Measurements from ENCODE around the gene FAM131B. TPM values are rescaled to one million over a fixed set of nuclear protein-coding genes. Genes with fewer than 3 reads are reported as not detected.
"Not testable (repeated sequence)": the region's sequence is repeated elsewhere in the genome, so short reads cannot be mapped to it uniquely, and the experiment has no call there.

The FAM131B gene
- total RNA-seq, 2 experiments from 2014 or later, result 2.7 to 2.9 TPM

- H3K4me3 Mint-ChIP-seq, result no peak overlapping the region
- H3K27ac Mint-ChIP-seq, result no peak overlapping the region
- intact Hi-C loops (cut with micrococcal nuclease), result loop anchor here (5.0 kb wide), 1 partner anchor 33 kb away; no protein-coding TSS in a partner anchor
- no peaks in the 10 kb centered on the region for H3K36me3 Mint-ChIP-seq (ENCODE audit: low read depth)
- H3K4me1 Mint-ChIP-seq (ENCODE audit: low read depth), result peaks cover 54% of the 10 kb centered on the region
- no peak for TF ChIP-seq CTCF (IDR thresholded peaks at IDR 0.05)
- no peaks in the 10 kb centered on the region for H3K27me3 Mint-ChIP-seq
- no peaks in the 10 kb centered on the region for H3K9me3 Mint-ChIP-seq
- CTCF ChIA-PET, result interaction anchor here (1.0 to 7.9 kb wide), 7 partner anchors 10 to 190 kb away, joined by 3 to 78 read pairs (median 4); no protein-coding TSS in a partner anchor
- POLR2A ChIA-PET, result interaction anchor here (0.7 to 3.0 kb wide), 5 partner anchors 16 to 117 kb away, joined by 3 to 11 read pairs (median 5); no protein-coding TSS in a partner anchor
- ATAC-seq, result no peak
- no peak for DNase-seq
Measured at GRCh38 chr7:143405173-143406001, 42.9 kb upstream of the FAM131B start.

GRCh38 chr7:143402233-143402632 lies 39.7 kb upstream of the FAM131B start:
- H3K4me3 Mint-ChIP-seq; H3K36me3 Mint-ChIP-seq (ENCODE audit: low read depth); H3K27ac Mint-ChIP-seq; ATAC-seq; H3K9me3 Mint-ChIP-seq; intact Hi-C loops (cut with micrococcal nuclease); DNase-seq; H3K27me3 Mint-ChIP-seq: not testable (repeated sequence)
- ChIA-PET CTCF (interaction anchor here (0.7 to 7.9 kb wide), 5 partner anchors 14 to 186 kb away, joined by 3 to 78 read pairs (median 3); no protein-coding TSS in a partner anchor), POLR2A (interaction anchor here (0.7 to 1.3 kb wide), 3 partner anchors 18 to 135 kb away, joined by 3 read pairs; no protein-coding TSS in a partner anchor)
- peaks cover 27% of the 10 kb centered on the region for H3K4me1 Mint-ChIP-seq (ENCODE audit: low read depth)

DNA sequence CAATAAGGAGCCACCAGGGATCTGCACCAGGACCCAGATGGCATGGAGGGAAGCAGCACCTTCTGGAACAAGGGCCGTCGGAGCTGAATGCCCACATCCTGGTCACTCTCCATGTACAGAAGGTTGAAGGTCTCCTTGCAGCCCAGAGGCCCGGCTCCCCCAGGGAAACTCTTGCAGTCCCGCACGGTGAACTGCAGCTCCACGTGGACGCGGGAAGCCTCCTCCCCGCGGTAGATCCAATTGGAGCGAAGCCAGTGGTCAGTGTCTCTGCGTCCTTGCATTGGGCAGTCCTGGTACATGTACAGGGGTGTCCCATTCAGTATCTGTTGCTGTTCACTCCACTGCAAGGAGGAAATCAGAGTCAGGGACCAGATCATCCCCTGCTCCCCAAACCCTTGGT lies 38.8 kb upstream of the FAM131B start:
- H3K36me3 Mint-ChIP-seq (ENCODE audit: low read depth), result no peaks in the 10 kb centered on the region
- no peak for ATAC-seq
- no peaks in the 10 kb centered on the region for H3K27me3 Mint-ChIP-seq
- ChIA-PET CTCF (interaction anchor here (1.2 to 7.9 kb wide), 3 partner anchors 13 to 186 kb away, joined by 3 to 78 read pairs (median 11); no protein-coding TSS in a partner anchor), POLR2A (interaction anchor here (1.3 kb wide), 1 partner anchor 134 kb away, joined by 3 read pairs; no protein-coding TSS in a partner anchor)
- no peak for TF ChIP-seq CTCF (IDR thresholded peaks at IDR 0.05)
- intact Hi-C loops (cut with micrococcal nuclease), result no loop called here
- peaks cover 18% of the 10 kb centered on the region for H3K4me1 Mint-ChIP-seq (ENCODE audit: low read depth)
- no peak for DNase-seq
- H3K9me3 Mint-ChIP-seq, result no peaks in the 10 kb centered on the region
- no peak overlapping the region for H3K4me3 Mint-ChIP-seq
- no peak overlapping the region for H3K27ac Mint-ChIP-seq

DNA sequence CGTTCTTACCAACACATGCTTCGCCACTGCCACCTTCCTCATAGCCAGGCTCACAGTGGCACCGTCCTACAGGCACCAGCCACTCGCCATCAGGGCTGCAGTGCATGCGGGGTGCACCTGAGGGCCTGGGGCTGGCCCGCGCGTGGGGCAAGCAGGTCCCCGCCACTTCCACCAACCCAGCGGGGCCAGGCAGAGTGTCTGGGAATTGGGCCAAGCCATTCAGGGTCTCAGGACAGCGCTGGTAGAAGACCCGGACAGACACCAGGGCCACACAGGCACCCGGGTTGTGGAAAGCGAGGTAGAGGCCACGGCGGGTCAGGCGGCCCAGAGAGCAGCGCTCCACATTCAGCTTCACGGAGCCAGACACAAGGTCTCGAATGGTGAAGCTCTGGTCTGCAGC lies 37.1 kb upstream of the FAM131B start:
- CTCF ChIA-PET, result no interaction called here
- Mint-ChIP-seq H3K27me3 (no peaks in the 10 kb centered on the region), H3K4me3 (no peak overlapping the region), H3K36me3 (ENCODE audit: low read depth) (no peaks in the 10 kb centered on the region), H3K4me1 (ENCODE audit: low read depth) (peaks cover 15% of the 10 kb centered on the region), H3K9me3 (no peaks in the 10 kb centered on the region), H3K27ac (no peak overlapping the region)
- POLR2A ChIA-PET, result no interaction called here
- intact Hi-C loops (cut with micrococcal nuclease), result no loop called here
- TF ChIP-seq CTCF (IDR thresholded peaks at IDR 0.05), result no peak
- ATAC-seq (no peak), DNase-seq (no peak)

DNA sequence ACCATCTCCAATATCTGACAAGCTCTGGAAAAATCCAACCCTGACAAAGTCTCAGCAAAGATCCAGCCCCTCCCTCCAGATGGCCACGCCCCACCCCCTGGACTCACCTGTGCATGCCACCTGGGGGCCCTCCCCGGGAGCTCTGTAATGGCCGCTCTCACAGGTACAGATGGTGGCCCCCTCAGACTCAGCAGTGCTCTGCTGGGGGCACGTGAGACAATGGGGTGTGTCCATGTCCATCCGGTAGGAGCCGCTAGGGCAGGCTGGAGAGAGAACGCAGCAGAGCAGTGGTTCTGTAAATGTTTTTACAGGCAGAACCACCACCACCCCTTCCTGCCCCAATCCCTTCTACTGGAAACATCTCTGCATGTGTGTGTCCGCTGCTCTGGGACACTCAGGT lies 36.6 kb upstream of the FAM131B start:
- H3K36me3 Mint-ChIP-seq (ENCODE audit: low read depth), result no peaks in the 10 kb centered on the region
- H3K4me1 Mint-ChIP-seq (ENCODE audit: low read depth), result peaks cover 13% of the 10 kb centered on the region
- ATAC-seq (no peak), DNase-seq (no peak)
- ChIA-PET CTCF (interaction anchor here (1.1 kb wide), 1 partner anchor 11 kb away, joined by 3 read pairs; no protein-coding TSS in a partner anchor), POLR2A (no interaction called here)
- no peaks in the 10 kb centered on the region for H3K27me3 Mint-ChIP-seq
- H3K27ac Mint-ChIP-seq, result no peak overlapping the region
- intact Hi-C loops (cut with micrococcal nuclease), result no loop called here
- H3K9me3 Mint-ChIP-seq, result no peaks in the 10 kb centered on the region
- no peak for TF ChIP-seq CTCF (IDR thresholded peaks at IDR 0.05)
- no peak overlapping the region for H3K4me3 Mint-ChIP-seq

Measured in activated CD8-positive, alpha-beta T cell treated with anti-CD3 and anti-CD28 coated beads for 36 hours (primary cell).